ENCODE measurements around the gene CRP.

- TF ChIP-seq PBX3 (IDR thresholded peaks at IDR 0.05), result no peak
- TF ChIP-seq, protein P1, sequence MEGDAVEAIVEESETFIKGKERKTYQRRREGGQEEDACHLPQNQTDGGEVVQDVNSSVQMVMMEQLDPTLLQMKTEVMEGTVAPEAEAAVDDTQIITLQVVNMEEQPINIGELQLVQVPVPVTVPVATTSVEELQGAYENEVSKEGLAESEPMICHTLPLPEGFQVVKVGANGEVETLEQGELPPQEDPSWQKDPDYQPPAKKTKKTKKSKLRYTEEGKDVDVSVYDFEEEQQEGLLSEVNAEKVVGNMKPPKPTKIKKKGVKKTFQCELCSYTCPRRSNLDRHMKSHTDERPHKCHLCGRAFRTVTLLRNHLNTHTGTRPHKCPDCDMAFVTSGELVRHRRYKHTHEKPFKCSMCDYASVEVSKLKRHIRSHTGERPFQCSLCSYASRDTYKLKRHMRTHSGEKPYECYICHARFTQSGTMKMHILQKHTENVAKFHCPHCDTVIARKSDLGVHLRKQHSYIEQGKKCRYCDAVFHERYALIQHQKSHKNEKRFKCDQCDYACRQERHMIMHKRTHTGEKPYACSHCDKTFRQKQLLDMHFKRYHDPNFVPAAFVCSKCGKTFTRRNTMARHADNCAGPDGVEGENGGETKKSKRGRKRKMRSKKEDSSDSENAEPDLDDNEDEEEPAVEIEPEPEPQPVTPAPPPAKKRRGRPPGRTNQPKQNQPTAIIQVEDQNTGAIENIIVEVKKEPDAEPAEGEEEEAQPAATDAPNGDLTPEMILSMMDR (IDR thresholded peaks at IDR 0.05), result no peak
- TF ChIP-seq SMC3 (IDR thresholded peaks at IDR 0.05), result no peak
- TF ChIP-seq, protein P2, sequence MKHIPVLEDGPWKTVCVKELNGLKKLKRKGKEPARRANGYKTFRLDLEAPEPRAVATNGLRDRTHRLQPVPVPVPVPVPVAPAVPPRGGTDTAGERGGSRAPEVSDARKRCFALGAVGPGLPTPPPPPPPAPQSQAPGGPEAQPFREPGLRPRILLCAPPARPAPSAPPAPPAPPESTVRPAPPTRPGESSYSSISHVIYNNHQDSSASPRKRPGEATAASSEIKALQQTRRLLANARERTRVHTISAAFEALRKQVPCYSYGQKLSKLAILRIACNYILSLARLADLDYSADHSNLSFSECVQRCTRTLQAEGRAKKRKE (CRISPR knock-in tag; IDR thresholded peaks at IDR 0.05; ENCODE audit: low read depth), result no peak
These were observed at the start of gene CRP for GRCh38 chr1:159714529-159714928.

Measured in A549 (cell line).